Measurements from ENCODE around the gene INPP5K. TPM values are rescaled to one million over a fixed set of nuclear protein-coding genes. Genes with fewer than 3 reads are reported as not detected.
A peak's percentile ranks its signal among the peaks of the same experiment; 100 is the strongest.

INPP5K gene
- total RNA-seq, 3 donors from 2014 or later, result 43.7 to 49.9 (median 47.6) TPM

DNA sequence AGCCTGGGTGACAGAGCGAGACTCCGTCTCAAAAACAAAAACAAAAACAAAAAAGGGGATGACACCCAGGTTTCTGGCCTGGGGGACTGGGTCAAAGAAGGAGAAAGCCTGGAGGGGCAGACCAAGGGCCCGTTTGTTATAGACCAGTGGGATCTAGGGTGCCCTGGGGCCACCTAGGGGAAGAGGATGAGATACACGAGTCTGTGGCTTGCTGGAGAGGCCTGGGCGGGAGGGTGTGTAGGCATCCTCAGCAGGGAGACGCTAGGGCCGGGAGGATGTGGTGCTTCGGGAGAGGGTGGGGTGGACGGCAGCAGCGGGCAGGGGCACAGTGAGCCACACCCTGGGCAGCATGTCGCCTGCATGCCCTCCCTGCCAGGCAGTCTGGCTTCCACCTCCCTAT lies 43.2 kb downstream of the INPP5K start:
- TF ChIP-seq, protein P1, sequence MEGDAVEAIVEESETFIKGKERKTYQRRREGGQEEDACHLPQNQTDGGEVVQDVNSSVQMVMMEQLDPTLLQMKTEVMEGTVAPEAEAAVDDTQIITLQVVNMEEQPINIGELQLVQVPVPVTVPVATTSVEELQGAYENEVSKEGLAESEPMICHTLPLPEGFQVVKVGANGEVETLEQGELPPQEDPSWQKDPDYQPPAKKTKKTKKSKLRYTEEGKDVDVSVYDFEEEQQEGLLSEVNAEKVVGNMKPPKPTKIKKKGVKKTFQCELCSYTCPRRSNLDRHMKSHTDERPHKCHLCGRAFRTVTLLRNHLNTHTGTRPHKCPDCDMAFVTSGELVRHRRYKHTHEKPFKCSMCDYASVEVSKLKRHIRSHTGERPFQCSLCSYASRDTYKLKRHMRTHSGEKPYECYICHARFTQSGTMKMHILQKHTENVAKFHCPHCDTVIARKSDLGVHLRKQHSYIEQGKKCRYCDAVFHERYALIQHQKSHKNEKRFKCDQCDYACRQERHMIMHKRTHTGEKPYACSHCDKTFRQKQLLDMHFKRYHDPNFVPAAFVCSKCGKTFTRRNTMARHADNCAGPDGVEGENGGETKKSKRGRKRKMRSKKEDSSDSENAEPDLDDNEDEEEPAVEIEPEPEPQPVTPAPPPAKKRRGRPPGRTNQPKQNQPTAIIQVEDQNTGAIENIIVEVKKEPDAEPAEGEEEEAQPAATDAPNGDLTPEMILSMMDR (IDR thresholded peaks at IDR 0.05), result no peak

DNA sequence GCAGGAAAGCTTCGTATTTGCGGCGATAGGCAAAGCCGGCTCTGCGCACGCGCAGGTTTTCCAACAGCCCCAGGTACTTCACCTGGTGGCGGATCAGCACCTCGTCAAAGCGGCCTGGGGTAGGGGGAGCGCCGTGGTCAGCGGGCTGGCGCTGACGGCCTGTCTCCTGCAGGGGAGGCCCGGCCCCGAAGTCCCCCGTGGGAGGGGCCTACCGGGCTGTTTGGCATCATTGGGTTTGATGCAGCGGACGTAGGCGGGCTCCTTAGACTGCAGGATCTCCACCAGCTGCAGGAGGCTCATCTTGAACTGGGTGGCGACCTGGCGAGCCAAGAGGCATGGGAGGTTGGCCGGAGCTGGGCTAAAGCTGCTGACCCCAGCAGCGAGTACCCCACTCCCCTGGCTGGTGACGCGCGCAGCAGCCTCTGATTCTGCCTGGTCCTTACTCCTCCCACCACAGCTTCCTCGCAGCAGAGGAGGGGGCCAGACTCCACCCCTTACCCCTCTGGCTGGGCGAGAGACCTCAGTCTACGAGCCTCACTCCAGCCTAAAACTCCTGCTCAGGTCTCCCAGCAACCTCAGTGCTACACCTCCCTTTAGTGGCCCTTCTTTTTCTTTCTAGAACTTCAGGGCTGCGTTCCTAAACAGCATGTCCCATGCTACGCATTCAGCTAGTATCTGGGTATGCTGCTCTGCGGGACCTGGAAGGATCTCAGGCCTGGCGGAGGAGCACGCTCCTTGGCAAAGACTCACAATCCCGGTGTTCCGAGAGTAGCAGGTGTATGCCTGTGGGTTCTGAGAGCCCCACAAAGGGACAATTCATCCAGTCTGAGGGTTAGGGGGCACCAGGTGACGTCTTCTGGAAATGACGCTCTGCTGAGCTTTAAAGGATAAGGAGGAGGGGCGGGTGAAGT lies 44.2 kb downstream of the INPP5K start:
- no peak for ATAC-seq
- intact Hi-C loops (cut with DNase I, micrococcal nuclease), result no loop called here
- TF ChIP-seq, protein P1 (IDR thresholded peaks at IDR 0.05), result no peak
- Histone ChIP-seq H3K4me3 (no peak overlapping the region), H3K4me1 (ENCODE audit: low read depth) (no peaks in the 10 kb centered on the region), H3K9me3 (no peaks in the 10 kb centered on the region), H3K36me3 (ENCODE audit: low read depth) (peaks cover 9% of the 10 kb centered on the region)
- DNase-seq, result no peak

More for the DNA sequence above, 43.2 kb downstream of the INPP5K start:
- DNase-seq (no peak), ATAC-seq (peak; percentile 11)
- H3K4me3 ChIP-seq, result no peak overlapping the region
- no peaks in the 10 kb centered on the region for H3K9me3 ChIP-seq
- H3K36me3 ChIP-seq (ENCODE audit: low read depth), result peaks cover 9% of the 10 kb centered on the region
- H3K4me1 ChIP-seq (ENCODE audit: low read depth), result no peaks in the 10 kb centered on the region
- intact Hi-C loops (cut with DNase I, micrococcal nuclease), result no loop called here

DNA sequence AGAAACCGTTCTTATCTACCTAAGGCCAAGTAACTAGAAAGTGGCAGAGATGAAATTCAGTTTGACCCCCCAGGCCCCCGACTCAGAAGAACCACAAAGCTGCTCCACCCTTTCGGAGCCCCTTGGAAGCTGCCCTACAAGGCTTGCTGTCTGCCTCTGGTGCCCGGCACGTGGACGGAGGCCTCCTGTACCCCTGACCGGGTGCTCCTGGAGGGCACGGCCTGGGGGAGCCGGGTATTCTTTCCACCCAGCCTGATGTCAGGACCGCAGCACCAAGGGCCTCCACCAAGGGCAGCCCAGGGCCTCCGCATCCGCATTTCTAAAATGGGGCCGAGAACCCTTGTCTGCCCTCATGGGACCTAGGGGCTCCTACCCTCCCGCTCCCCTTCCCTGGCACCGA lies 44.9 kb downstream of the INPP5K start:
- Histone ChIP-seq H3K36me3 (ENCODE audit: low read depth) (peaks cover 13% of the 10 kb centered on the region), H3K4me3 (no peak overlapping the region), H3K4me1 (ENCODE audit: low read depth) (no peaks in the 10 kb centered on the region), H3K9me3 (no peaks in the 10 kb centered on the region)
- TF ChIP-seq, protein P1 (IDR thresholded peaks at IDR 0.05), result no peak
- no peak for ATAC-seq
- intact Hi-C loops (cut with DNase I, micrococcal nuclease), result no loop called here
- no peak for DNase-seq

DNA sequence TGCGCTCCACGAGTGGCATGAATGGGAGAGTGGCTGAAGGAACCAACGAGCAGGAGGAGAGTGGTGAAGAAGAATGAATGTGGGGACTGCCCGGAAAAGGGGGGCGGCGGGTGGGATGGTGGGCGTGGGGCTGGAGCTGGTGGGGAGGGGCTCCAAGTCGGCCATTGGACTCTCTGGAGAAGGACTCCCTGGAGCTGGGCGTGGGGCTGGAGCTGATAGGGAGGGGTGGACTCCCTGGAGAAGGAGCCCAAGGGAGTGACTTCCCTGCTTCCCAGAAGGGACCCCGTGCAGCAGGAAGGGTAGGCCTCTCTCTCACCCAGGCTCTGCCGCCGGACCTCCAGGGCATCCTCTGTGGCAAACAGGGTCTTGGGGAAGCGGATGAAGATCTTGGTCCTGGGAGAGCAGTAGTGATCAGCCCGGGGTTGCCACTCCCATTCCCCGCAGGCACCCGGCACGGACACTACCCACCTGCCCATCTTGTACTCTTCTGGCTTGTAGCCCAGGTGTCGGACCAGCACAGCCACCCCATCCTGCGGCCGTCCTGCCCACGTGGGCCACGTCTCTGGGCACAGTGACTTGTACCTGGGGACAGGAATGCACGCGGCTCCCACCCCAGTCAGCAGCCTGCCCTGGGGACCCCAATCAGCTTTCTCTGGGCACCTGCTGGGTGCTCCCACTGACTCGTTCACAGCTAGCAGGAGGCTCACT lies 45.5 kb downstream of the INPP5K start:
- Histone ChIP-seq H3K4me1 (ENCODE audit: low read depth) (no peaks in the 10 kb centered on the region), H3K9me3 (no peaks in the 10 kb centered on the region), H3K36me3 (ENCODE audit: low read depth) (peaks cover 13% of the 10 kb centered on the region), H3K4me3 (no peak overlapping the region)
- DNase-seq (no peak), ATAC-seq (no peak)
- TF ChIP-seq, protein P1 (IDR thresholded peaks at IDR 0.05), result no peak
- intact Hi-C loops (cut with DNase I, micrococcal nuclease), result no loop called here

DNA sequence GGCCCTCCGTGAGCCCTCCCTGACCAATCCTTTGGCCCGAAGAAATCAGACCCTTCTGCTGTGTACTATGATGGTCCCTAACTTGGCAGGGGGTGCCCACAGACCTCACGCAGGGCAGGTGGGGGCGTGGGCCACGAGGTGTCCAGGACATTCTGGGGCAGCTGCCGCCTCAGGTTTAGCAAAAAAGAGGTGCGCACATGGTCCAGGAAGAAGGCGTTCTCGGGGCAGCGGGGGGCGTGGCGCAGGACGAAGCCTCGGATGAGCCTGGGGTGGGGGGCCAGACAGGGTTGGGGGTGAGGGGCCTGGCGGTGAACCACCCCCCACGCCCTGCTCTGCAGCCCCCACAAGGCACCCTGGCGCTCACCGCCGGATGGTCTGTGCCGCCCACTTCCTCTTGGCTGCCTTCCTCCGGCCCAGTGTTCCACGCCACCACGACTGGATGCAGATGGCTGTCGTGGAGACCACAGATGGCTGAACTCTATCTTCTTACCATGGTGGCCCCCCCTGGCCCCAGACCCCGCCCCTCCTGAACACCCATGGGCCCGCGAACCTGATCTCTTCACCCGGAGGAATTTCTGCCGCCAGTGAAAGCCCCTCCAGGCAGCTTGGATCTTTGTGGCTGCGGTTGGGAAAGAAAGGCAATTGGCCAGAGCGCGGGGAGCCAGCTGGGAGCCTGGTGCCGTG lies 46.2 kb downstream of the INPP5K start:
- no peak for ATAC-seq
- TF ChIP-seq, protein P1 (IDR thresholded peaks at IDR 0.05), result no peak
- no peaks in the 10 kb centered on the region for H3K4me1 ChIP-seq (ENCODE audit: low read depth)
- no peak for DNase-seq
- H3K36me3 ChIP-seq (ENCODE audit: low read depth), result peaks cover 16% of the 10 kb centered on the region
- intact Hi-C loops (cut with DNase I, micrococcal nuclease), result no loop called here
- no peak overlapping the region for H3K4me3 ChIP-seq
- no peaks in the 10 kb centered on the region for H3K9me3 ChIP-seq
